A673 (cell line): ENCODE results near the gene TRAK1. TPM values are rescaled to one million over a fixed set of nuclear protein-coding genes. Genes with fewer than 3 reads are reported as not detected.

Experiments used
- BruUV-seq: library from RNA; stranded (reverse); fragments of 400-500 nt; replicated peaks from 2 replicates; lab custom pipeline; 2021; lab: Mats Ljungman, UMichigan
- CTCF ChIA-PET: fragments of 300-600 bp; sonication (Branson Sonifier 250); formaldehyde crosslinking; loops from one replicate; lab custom pipeline; 2022; ENCODE audit warnings: antibody characterized with exemption; lab: Charles Lee
- POLR2A ChIA-PET: fragments of 300-600 bp; sonication (Branson Sonifier 250); formaldehyde crosslinking; loops from one replicate; lab custom pipeline; 2022; ENCODE audit warnings: antibody characterized with exemption; ENCODE audit not compliant: low non-redundant PET; lab: Charles Lee
- DNase-seq: peaks from one replicate; pipeline ENCODE4 v3.0.0-alpha.2; 2015; ENCODE audit warnings: low spot score
- H3K27ac ChIP-seq: fragments of 200-600 bp; sonication (generic); 2 replicates; pipeline ENCODE4 v1.5.1; 2016; ENCODE audit warnings: mixed run types, low read depth, mild to moderate bottlenecking, mixed read lengths, antibody characterized with exemption, low read length; ENCODE audit not compliant: poor library complexity, severe bottlenecking
- H3K27me3 ChIP-seq: fragments of 200-600 bp; sonication (generic); replicated peaks from 2 replicates; pipeline ENCODE4 v1.6.1; 2017; ENCODE audit warnings: mixed run types, low read depth, mild to moderate bottlenecking, mixed read lengths, antibody characterized with exemption, low read length; ENCODE audit not compliant: insufficient read depth, poor library complexity
- H3K36me3 ChIP-seq: fragments of 200-600 bp; sonication (generic); 2 replicates; pipeline ENCODE4 v1.6.1; 2016; ENCODE audit warnings: mixed run types, mild to moderate bottlenecking, mixed read lengths, antibody characterized with exemption, low read length; ENCODE audit not compliant: insufficient read depth, poor library complexity, severe bottlenecking
- H3K4me1 ChIP-seq: fragments of 200-600 bp; sonication (generic); 2 replicates; pipeline ENCODE4 v1.6.1; 2017; ENCODE audit warnings: mixed run types, mild to moderate bottlenecking, mixed read lengths, antibody characterized with exemption, low read length; ENCODE audit not compliant: insufficient read depth, poor library complexity, severe bottlenecking
- H3K4me3 ChIP-seq: fragments of 200-600 bp; sonication (generic); 2 replicates; pipeline ENCODE4 v1.5.1; 2016; ENCODE audit warnings: low read depth, mixed run types, mild to moderate bottlenecking, mixed read lengths, low read length; ENCODE audit not compliant: poor library complexity, severe bottlenecking
- H3K9me3 ChIP-seq: fragments of 200-600 bp; sonication (generic); 2 replicates; pipeline ENCODE4 v1.6.1; 2016; ENCODE audit warnings: mixed run types, low read depth, mild to moderate bottlenecking, mixed read lengths, antibody characterized with exemption, low read length; ENCODE audit not compliant: poor library complexity, severe bottlenecking
- CTCF ChIP-seq: fragments of 300-800, 200-600 bp; sonication (generic); conservative IDR thresholded peaks from 2 replicates; pipeline ENCODE4 v1.5.1; 2017; ENCODE audit warnings: low read depth, mild to moderate bottlenecking, antibody characterized with exemption, low read length, moderate library complexity, mixed read lengths
- EZH2 ChIP-seq: fragments of 200-600 bp; sonication (generic); IDR thresholded peaks from 2 replicates; pipeline ENCODE4 v1.6.1; 2017; ENCODE audit warnings: borderline replicate concordance, low read depth, mild to moderate bottlenecking, mixed read lengths, antibody characterized with exemption, low read length; ENCODE audit not compliant: poor library complexity, severe bottlenecking
- intact Hi-C: fragments of 100-400 bp; cut with micrococcal nuclease; formaldehyde crosslinking; loops from one replicate; pipeline ENCODE4 v1.10.0; 2022; ENCODE audit not compliant: unreplicated experiment
- total RNA-seq: library from RNA; stranded (reverse); gene quantifications from 2 replicates; pipeline ENCODE4 v1.2.3, GENCODE V29; 2021

TRAK1 gene
- total RNA-seq, 1 experiment from 2014 or later = 16.3 TPM

GRCh38 chr3:42157540-42158538, 66.7 kb downstream of the TRAK1 start:
- no peaks in the 10 kb centered on the region for H3K4me1 ChIP-seq
- no peak overlapping the region for H3K27ac ChIP-seq
- ChIA-PET POLR2A (no interaction called here), CTCF (no interaction called here)
- H3K27me3 ChIP-seq = no peaks in the 10 kb centered on the region
- BruUV-seq = no TSS peak
- no peaks in the 10 kb centered on the region for H3K9me3 ChIP-seq
- no peak for TF ChIP-seq CTCF
- TF ChIP-seq EZH2 = no peak
- DNase-seq = no peak
- intact Hi-C loops = no loop called here
- H3K36me3 ChIP-seq = no peaks in the 10 kb centered on the region
- no peak overlapping the region for H3K4me3 ChIP-seq

- Histone ChIP-seq H3K4me1 (no peaks in the 10 kb centered on the region), H3K9me3 (no peaks in the 10 kb centered on the region), H3K4me3 (no peak overlapping the region), H3K36me3 (no peaks in the 10 kb centered on the region), H3K27me3 (no peaks in the 10 kb centered on the region), H3K27ac (no peak overlapping the region)
- POLR2A ChIA-PET = no interaction called here
- CTCF ChIA-PET = no interaction called here
- DNase-seq = no peak
- TF ChIP-seq CTCF = no peak
- no peak for TF ChIP-seq EZH2
- intact Hi-C loops = no loop called here
- no TSS peak for BruUV-seq
Observed at GRCh38 chr3:42159147-42159546, 68.0 kb downstream of the TRAK1 start.

- CTCF ChIA-PET = no interaction called here
- POLR2A ChIA-PET = no interaction called here
- no peak for DNase-seq
Observed at GRCh38 chr3:42159706-42160472, 68.7 kb downstream of the TRAK1 start.

More at GRCh38 chr3:42159706-42160472, 68.7 kb downstream of the TRAK1 start:
- H3K4me1 ChIP-seq = no peaks in the 10 kb centered on the region
- H3K9me3 ChIP-seq = no peaks in the 10 kb centered on the region
- no peaks in the 10 kb centered on the region for H3K36me3 ChIP-seq
- H3K27ac ChIP-seq = no peak overlapping the region
- intact Hi-C loops = no loop called here
- TF ChIP-seq EZH2 (no peak), CTCF (no peak)
- no TSS peak for BruUV-seq
- H3K4me3 ChIP-seq = no peak overlapping the region
- H3K27me3 ChIP-seq = no peaks in the 10 kb centered on the region
